ENCODE results near the gene TTC7B. TPM values are rescaled to one million over a fixed set of nuclear protein-coding genes. Genes with fewer than 3 reads are reported as not detected.

The TTC7B gene
- total and polyA plus RNA-seq, 2 donors (not counting 3 experiments of a cell fraction or from before 2014, with no cell fraction given): 46.8 to 76.5 TPM

DNA sequence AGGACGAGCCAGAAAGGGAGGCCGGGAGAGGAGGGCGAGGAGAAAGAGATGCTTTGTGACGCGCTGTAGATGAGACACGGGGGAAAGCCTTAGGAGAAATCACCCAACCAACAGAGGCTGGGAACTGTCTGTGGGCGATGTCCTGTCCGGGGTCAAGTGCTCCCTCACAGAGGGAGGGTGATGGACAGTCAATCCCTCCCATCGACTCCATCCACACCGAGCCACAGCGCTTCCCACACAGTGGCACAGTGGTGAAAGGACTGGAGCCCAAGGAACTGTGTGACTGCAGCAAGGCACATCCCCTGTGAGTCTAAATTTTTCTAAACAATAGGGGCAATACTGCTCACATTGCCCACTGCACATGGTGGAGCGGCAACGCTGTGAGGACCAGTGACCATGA, 89.1 kb downstream of the TTC7B start:
- Histone ChIP-seq H3K27ac (ENCODE audit: insufficient read depth, low read depth, low read length) (no peak overlapping the region), H3K4me3 (replicated peaks in 1 of 3; ENCODE audit: insufficient read depth in 1 of 3, low read depth in 1 of 3, low read length in 3 of 3) (no peak overlapping the region), H3K9ac (replicated peaks; ENCODE audit: extremely low read depth, insufficient read depth, low read length) (no peak overlapping the region), H2AFZ (ENCODE audit: low read depth, low read length) (no peak overlapping the region), H3K4me1 (ENCODE audit: control insufficient read depth, extremely low read depth, insufficient read depth, low read length) (no peaks in the 10 kb centered on the region), H3K9me1 (replicated peaks; ENCODE audit: control insufficient read depth, extremely low read depth, insufficient read depth, low read length) (no peaks in the 10 kb centered on the region), H3K36me3 (ENCODE audit: control insufficient read depth in 2 of 2, extremely low read depth in 1 of 2, insufficient read depth in 2 of 2, low read length in 2 of 2) (peaks cover 2 to 5% of the 10 kb centered on the region in 2 experiments), H3K4me2 (ENCODE audit: insufficient read depth, low read length) (no peak overlapping the region), H3K79me2 (ENCODE audit: control insufficient read depth, insufficient read depth, low read length) (no peaks in the 10 kb centered on the region), H3K27me3 (ENCODE audit: control insufficient read depth in 2 of 2, insufficient read depth in 2 of 2, low read length in 2 of 2) (no peaks in the 10 kb centered on the region), H3K9me3 (replicated peaks; ENCODE audit: control insufficient read depth, insufficient read depth, low read length) (no peaks in the 10 kb centered on the region), H4K20me1 (replicated peaks; ENCODE audit: control insufficient read depth, extremely low read depth, insufficient read depth, low read length) (no peaks in the 10 kb centered on the region)
- dilution Hi-C loops (cut with MboI; ENCODE audit: extremely low pct_ligation_motif_present, low sequenced_read_pairs): no loop called here
- intact Hi-C loops (cut with micrococcal nuclease): no loop called here
- BruUV-seq (replicated peaks): no TSS peak
- ChIA-PET CTCF (no interaction called here), POLR2A (no interaction called here)
- DNase-seq (ENCODE audit: low read depth, low spot score) (no peak), FAIRE-seq (no peak)
- TF ChIP-seq CTCF (IDR thresholded peaks at IDR 0.05; ENCODE audit: extremely low read depth in 1 of 2, insufficient read depth in 1 of 2, low read depth in 1 of 2, low read length in 2 of 2) (no peak), POLR2A (IDR thresholded peaks at IDR 0.05; ENCODE audit: low read depth, low read length) (no peak), POLR2AphosphoS5 (IDR thresholded peaks at IDR 0.05; ENCODE audit: insufficient read depth, low read depth, low read length) (no peak), FOS (IDR thresholded peaks at IDR 0.05; ENCODE audit: borderline replicate concordance, insufficient read depth, low read length) (no peak), GATA2 (IDR thresholded peaks at IDR 0.05; ENCODE audit: insufficient read depth, insufficient read length, low read depth, low read length) (no peak), EZH2 (IDR thresholded peaks at IDR 0.05; ENCODE audit: borderline replicate concordance, low read depth, low read length, severe bottlenecking) (no peak), JUN (IDR thresholded peaks at IDR 0.05; ENCODE audit: borderline replicate concordance, insufficient read depth, insufficient read length, low read depth) (no peak), MYC (IDR thresholded peaks at IDR 0.05; ENCODE audit: low read depth, low read length) (no peak)
- TF ChIP-seq, protein P1, sequence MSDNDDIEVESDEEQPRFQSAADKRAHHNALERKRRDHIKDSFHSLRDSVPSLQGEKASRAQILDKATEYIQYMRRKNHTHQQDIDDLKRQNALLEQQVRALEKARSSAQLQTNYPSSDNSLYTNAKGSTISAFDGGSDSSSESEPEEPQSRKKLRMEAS (IDR thresholded peaks at IDR 0.05; ENCODE audit: insufficient read depth, insufficient read length): no peak

Data from endothelial cell of umbilical vein (primary cell).